ENCODE results near the gene ARMH3. TPM values are rescaled to one million over a fixed set of nuclear protein-coding genes. Genes with fewer than 3 reads are reported as not detected.

ARMH3 gene
- total RNA-seq, 1 experiment from 2014 or later, result 8.2 TPM

- Histone ChIP-seq H3K4me1 (replicated peaks) (peaks cover 6% of the 10 kb centered on the region), H3K27me3 (replicated peaks) (no peaks in the 10 kb centered on the region), H3K27ac (no peak overlapping the region), H3K36me3 (no peaks in the 10 kb centered on the region), H3K9me3 (replicated peaks) (no peaks in the 10 kb centered on the region), H3K4me3 (no peak overlapping the region)
- DNase-seq (ENCODE audit: low read depth in 1 of 2, low spot score in 2 of 2), result no peak
Measured at GRCh38 chr10:101932183-101932582, 123.8 kb downstream of the ARMH3 start.

- Histone ChIP-seq H3K4me3 (no peak overlapping the region), H3K27me3 (replicated peaks) (no peaks in the 10 kb centered on the region), H3K36me3 (no peaks in the 10 kb centered on the region), H3K9me3 (replicated peaks) (no peaks in the 10 kb centered on the region), H3K4me1 (replicated peaks) (no peaks in the 10 kb centered on the region), H3K27ac (no peak overlapping the region)
- no peak for DNase-seq (ENCODE audit: low read depth in 1 of 2, low spot score in 2 of 2)
Measured at GRCh38 chr10:101925027-101925426, 130.9 kb downstream of the ARMH3 start.

- Histone ChIP-seq H3K27ac (no peak overlapping the region), H3K27me3 (replicated peaks) (no peaks in the 10 kb centered on the region), H3K36me3 (no peaks in the 10 kb centered on the region), H3K4me1 (replicated peaks) (no peaks in the 10 kb centered on the region), H3K9me3 (replicated peaks) (no peaks in the 10 kb centered on the region), H3K4me3 (no peak overlapping the region)
- no peak for DNase-seq (ENCODE audit: low read depth in 1 of 2, low spot score in 2 of 2)
Measured at GRCh38 chr10:101923256-101923655, 132.7 kb downstream of the ARMH3 start.

DNA sequence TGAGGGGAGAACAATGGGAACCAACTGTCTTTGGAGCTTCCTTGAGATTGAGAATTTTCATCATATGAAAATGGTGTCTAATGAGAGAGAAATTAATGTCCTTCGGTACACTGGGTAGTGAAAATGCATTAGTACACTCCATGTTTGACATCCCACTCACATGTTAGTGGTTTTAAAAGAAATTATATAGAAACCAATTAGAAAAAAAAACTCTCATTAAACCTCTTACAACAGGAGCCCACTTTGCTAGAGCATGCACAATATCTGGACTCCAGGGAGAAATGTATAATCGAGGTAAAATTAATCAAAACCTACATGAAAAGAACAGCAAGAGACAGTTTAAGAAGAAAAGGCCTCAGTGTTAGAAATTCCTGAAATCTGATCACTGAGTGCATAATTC, 133.1 kb downstream of the ARMH3 start:
- Histone ChIP-seq H3K27ac (no peak overlapping the region), H3K27me3 (replicated peaks) (no peaks in the 10 kb centered on the region), H3K36me3 (no peaks in the 10 kb centered on the region), H3K4me3 (no peak overlapping the region), H3K9me3 (replicated peaks) (no peaks in the 10 kb centered on the region), H3K4me1 (replicated peaks) (no peaks in the 10 kb centered on the region)
- no peak for DNase-seq (ENCODE audit: low read depth in 1 of 2, low spot score in 2 of 2)

GRCh38 chr10:101920546-101920945, 135.4 kb downstream of the ARMH3 start:
- H3K9me3 ChIP-seq (replicated peaks), result no peaks in the 10 kb centered on the region
- DNase-seq (ENCODE audit: low read depth in 1 of 2, low spot score in 2 of 2), result no peak

DNA sequence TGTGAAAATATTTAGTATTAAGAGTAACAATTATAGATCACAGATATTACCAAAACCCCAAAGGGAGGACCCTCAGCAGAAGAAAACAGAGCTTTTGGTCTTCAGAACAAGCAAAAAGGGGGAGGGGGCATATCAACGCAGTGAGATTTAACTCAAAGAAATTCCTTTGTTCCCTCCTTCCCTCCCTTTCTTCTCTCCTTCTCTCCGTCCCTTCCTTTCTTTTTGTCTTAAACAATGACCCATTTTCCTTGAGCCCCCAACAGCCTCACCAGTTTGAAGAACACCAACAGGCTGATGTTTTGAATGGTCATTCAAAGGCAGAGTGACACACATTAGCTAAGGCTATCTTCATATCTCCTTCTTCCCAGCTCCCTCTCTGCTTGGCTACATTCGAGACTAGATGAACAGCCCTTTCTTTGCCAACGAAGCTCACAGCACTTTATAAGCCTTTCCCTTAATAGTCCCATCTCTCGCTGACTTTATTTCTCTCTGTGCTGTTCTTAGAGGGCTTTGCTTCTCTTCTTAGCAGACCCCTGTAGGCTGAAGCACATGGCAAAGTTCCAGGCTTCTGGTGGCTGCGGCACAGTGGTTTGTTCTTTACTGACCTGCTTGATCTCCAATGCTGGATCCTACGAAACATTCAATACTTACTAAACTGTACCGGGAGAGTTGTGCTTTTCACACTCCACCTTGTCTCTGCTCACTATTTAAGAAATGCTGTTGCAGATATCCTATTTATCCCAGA, 136.8 kb downstream of the ARMH3 start:
- H3K27me3 ChIP-seq (replicated peaks), result no peaks in the 10 kb centered on the region
- H3K4me3 ChIP-seq, result no peak overlapping the region
- no peaks in the 10 kb centered on the region for H3K36me3 ChIP-seq
- no peaks in the 10 kb centered on the region for H3K9me3 ChIP-seq (replicated peaks)
- DNase-seq (ENCODE audit: low read depth in 1 of 2, low spot score in 2 of 2), result no peak
- no peak overlapping the region for H3K27ac ChIP-seq
- no peaks in the 10 kb centered on the region for H3K4me1 ChIP-seq (replicated peaks)

More at GRCh38 chr10:101920546-101920945, 135.4 kb downstream of the ARMH3 start:
- Histone ChIP-seq H3K4me1 (replicated peaks) (no peaks in the 10 kb centered on the region), H3K27me3 (replicated peaks) (no peaks in the 10 kb centered on the region), H3K27ac (no peak overlapping the region), H3K36me3 (no peaks in the 10 kb centered on the region), H3K4me3 (no peak overlapping the region)

GRCh38 chr10:101912561-101913179, 143.3 kb downstream of the ARMH3 start:
- H3K27me3 ChIP-seq (replicated peaks), result no peaks in the 10 kb centered on the region
- peaks cover 3% of the 10 kb centered on the region; the same call in 1 of the 2 replicates for H3K4me1 ChIP-seq (replicated peaks)
- no peak overlapping the region for H3K27ac ChIP-seq
- 0 out of 2 replicates have a peak, but pooled peaks cover 3% of the 10 kb centered on the region for H3K36me3 ChIP-seq
- H3K9me3 ChIP-seq (replicated peaks), result no peaks in the 10 kb centered on the region
- no peak overlapping the region for H3K4me3 ChIP-seq
- DNase-seq (ENCODE audit: low read depth in 1 of 2, low spot score in 2 of 2), result no peak

DNA sequence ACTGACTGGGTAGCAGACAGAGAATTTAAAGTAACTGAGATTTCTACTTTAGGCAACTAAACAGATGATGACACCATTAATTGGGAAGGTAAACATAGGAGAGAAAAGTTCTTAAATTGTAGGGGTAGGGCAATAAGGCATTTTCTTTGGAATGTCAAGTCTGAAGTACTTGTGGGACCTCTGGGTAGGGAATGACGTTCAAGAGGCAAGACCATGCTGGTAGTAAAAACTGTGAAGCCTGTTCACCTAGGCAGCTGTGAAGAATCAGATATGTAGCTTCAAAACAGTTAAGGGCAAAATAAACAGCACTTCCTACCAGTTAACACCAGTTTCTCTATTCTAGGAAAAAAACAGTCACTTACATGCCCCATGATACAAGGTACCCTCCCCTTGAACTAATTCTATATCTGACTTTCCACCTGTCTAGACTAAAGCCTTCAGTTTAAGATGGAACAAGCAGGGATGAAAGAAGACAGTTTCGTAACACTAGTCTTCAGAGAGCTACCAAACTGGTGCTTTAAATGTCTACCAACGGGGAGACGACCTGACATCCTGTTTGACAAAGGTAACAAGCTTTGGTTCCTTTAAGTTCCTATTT, 149.3 kb downstream of the ARMH3 start:
- H3K9me3 ChIP-seq (replicated peaks), result no peaks in the 10 kb centered on the region
- no peak overlapping the region for H3K27ac ChIP-seq
- no peak overlapping the region for H3K4me3 ChIP-seq
- H3K4me1 ChIP-seq (replicated peaks), result peaks cover 3% of the 10 kb centered on the region; the same call in 1 of the 2 replicates
- 0 out of 2 replicates have a peak, but pooled peaks cover 3% of the 10 kb centered on the region for H3K36me3 ChIP-seq
- DNase-seq (ENCODE audit: low read depth in 1 of 2, low spot score in 2 of 2), result no peak
- no peaks in the 10 kb centered on the region for H3K27me3 ChIP-seq (replicated peaks)

GRCh38 chr10:101905251-101905650, 150.7 kb downstream of the ARMH3 start:
- H3K9me3 ChIP-seq (replicated peaks), result no peaks in the 10 kb centered on the region
- no peak for DNase-seq (ENCODE audit: low read depth in 1 of 2, low spot score in 2 of 2)
- H3K27me3 ChIP-seq (replicated peaks), result no peaks in the 10 kb centered on the region
- H3K4me1 ChIP-seq (replicated peaks), result 0 out of 2 replicates have a peak, but pooled peaks cover under 1% of the 10 kb centered on the region
- no peak overlapping the region for H3K4me3 ChIP-seq
- H3K27ac ChIP-seq, result no peak overlapping the region
- H3K36me3 ChIP-seq, result no peaks in the 10 kb centered on the region

GRCh38 chr10:101903827-101904550, 152.0 kb downstream of the ARMH3 start:
- no peaks in the 10 kb centered on the region for H3K9me3 ChIP-seq (replicated peaks)
- no peaks in the 10 kb centered on the region for H3K27me3 ChIP-seq (replicated peaks)
- no peaks in the 10 kb centered on the region for H3K36me3 ChIP-seq
- no peaks in the 10 kb centered on the region for H3K4me1 ChIP-seq (replicated peaks)
- no peak for DNase-seq (ENCODE audit: low read depth in 1 of 2, low spot score in 2 of 2)
- no peak overlapping the region for H3K4me3 ChIP-seq
- H3K27ac ChIP-seq, result no peak overlapping the region

DNA sequence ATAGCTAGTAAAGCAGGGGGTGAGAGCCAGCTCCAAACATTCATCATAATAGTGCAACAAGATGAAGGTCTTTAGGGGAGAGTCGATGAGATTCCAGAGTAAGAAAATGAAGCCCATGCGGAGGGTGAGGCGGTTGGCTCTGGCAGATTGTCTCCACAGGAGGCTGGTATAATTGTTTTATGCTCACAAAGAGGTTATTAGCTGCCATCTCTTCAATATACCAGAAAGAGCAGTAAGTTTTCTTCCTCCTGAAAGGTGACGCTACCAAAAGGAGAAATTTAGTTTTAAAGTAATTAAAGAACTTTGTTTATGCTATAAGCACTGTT, 153.2 kb downstream of the ARMH3 start:
- H3K4me1 ChIP-seq (replicated peaks), result peaks cover 3% of the 10 kb centered on the region
- H3K27me3 ChIP-seq (replicated peaks), result no peaks in the 10 kb centered on the region
- no peak overlapping the region for H3K27ac ChIP-seq
- H3K4me3 ChIP-seq, result no peak overlapping the region
- H3K9me3 ChIP-seq (replicated peaks), result no peaks in the 10 kb centered on the region
- no peaks in the 10 kb centered on the region for H3K36me3 ChIP-seq
- no peak for DNase-seq (ENCODE audit: low read depth in 1 of 2, low spot score in 2 of 2)

DNA sequence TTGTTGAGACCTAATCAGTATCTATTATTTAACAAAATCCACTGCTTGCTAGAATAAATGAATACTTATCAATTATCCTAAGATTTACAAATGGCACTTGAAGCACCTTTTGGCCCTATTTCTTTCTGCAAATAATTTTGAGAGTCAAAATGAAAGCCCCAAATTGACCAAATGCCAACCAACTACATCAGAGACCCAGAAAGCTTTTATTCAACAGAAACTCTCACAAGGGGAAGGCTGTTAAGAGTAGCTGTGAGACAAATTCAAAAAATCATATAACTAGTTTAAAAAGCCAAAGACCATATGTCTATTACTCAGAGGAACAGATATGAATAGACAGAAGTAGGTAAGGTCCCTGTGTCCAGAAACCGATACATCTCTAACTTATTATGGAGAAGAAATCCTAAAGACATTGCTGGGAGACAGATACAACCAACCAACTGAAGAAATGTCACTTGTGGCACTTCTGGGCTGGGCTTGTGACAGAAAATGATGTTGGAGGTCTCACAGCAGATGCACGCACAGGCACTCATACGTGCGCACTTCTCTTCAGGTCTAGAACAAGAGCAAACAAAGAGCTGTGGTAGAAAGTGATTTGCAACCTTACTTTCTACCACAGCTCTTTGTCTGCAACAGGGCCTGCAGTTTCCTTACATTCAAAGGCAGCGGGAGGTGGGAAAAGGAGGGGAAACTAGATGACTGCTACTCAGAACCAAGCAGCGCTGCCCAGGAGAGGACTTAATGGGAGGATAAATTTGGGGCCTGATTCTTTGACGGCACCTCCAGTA, 153.7 kb downstream of the ARMH3 start:
- H3K9me3 ChIP-seq (replicated peaks), result no peaks in the 10 kb centered on the region
- DNase-seq (ENCODE audit: low read depth in 1 of 2, low spot score in 2 of 2), result no peak
- H3K4me3 ChIP-seq, result no peak overlapping the region
- no peaks in the 10 kb centered on the region for H3K36me3 ChIP-seq
- peaks cover 8% of the 10 kb centered on the region for H3K4me1 ChIP-seq (replicated peaks)
- H3K27ac ChIP-seq, result no peak overlapping the region
- no peaks in the 10 kb centered on the region for H3K27me3 ChIP-seq (replicated peaks)

DNA sequence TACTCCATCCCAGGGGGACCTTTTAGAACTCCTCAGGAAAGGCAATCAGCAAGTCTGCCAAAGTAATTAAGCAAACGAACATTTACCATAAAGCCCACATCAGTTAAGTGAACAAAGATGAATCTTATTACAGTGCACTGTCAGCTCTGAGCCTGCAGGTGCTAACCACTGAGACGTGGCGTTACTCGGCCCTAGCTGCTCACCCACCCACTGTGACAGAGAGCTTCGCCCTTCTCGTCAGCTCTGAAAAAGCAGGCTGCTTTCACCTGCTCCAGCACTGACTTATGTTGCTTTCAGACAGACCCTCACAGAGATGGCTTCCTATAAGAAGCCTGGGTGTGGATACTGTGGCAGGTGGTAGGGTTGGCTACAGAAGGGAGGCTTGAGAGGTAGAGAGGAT, 154.6 kb downstream of the ARMH3 start:
- H3K4me3 ChIP-seq, result no peak overlapping the region
- no peaks in the 10 kb centered on the region for H3K36me3 ChIP-seq
- H3K4me1 ChIP-seq (replicated peaks), result peaks cover 9% of the 10 kb centered on the region
- H3K27ac ChIP-seq, result no peak overlapping the region
- H3K9me3 ChIP-seq (replicated peaks), result no peaks in the 10 kb centered on the region
- H3K27me3 ChIP-seq (replicated peaks), result no peaks in the 10 kb centered on the region
- no peak for DNase-seq (ENCODE audit: low read depth in 1 of 2, low spot score in 2 of 2)

Data from SJSA1 (cell line).